K562 (cell line): Measurements from ENCODE around the gene ACAD10. TPM values are rescaled to one million over a fixed set of nuclear protein-coding genes. Genes with fewer than 3 reads are reported as not detected.
A peak's percentile ranks its signal among the peaks of the same experiment; 100 is the strongest.

Source experiments
- ATAC-seq: fragments of 200-7000 bp; cut with Tn5 transposase; 3 replicates; pipeline ENCODE4 v1.9.1; 2020; ENCODE audit warnings: moderate library complexity
- BruUV-seq: library from RNA; stranded (reverse); fragments of 400-500 nt; replicated peaks from 2 replicates; lab custom pipeline; 2021; lab: Mats Ljungman, UMichigan
- CTCF ChIA-PET: fragments of 300-600 bp; formaldehyde crosslinking; extraction: SDS; loops from one replicate; lab custom pipeline; 2021; ENCODE audit warnings: low intra/inter-chr PET ratio; lab: Yijun Ruan, JAX
- POLR2A ChIA-PET: fragments of 300-600, 350-650 bp; sonication (Branson Sonifier 250); formaldehyde crosslinking; extraction: SDS; loops from one replicate; lab custom pipeline; 2021; ENCODE audit warnings: antibody characterized with exemption, inconsistent platforms; lab: Yijun Ruan, JAX
- DNase-seq, 4 experiments: peaks; one replicate each; pipeline versions ENCODE4 v3.0.0 to v3.0.0-alpha.2; 2011 to 2018; ENCODE audit warnings: low spot score in 3 of 4, mixed read lengths in 3 of 4; ENCODE audit errors: extremely low read depth in 1 of 4
- FAIRE-seq: peaks from 2 replicates; lab custom pipeline; 2011; peaks lifted over from hg19 to GRCh38; lab: Jason Lieb, UNC
- H2AFZ ChIP-seq: 2 replicates; pipeline ENCODE4 v1.6.0; 2011; ENCODE audit warnings: low read depth, low read length, control low read depth, inconsistent platforms
- H3K27ac ChIP-seq: fragments of 200-600 bp; 3 replicates; pipeline ENCODE4 v1.8.0; 2011; ENCODE audit warnings: low read depth, mild to moderate bottlenecking, control low read depth, inconsistent platforms, low read length, moderate library complexity, mixed read lengths; ENCODE audit errors: extremely low read depth
- H3K27me3 ChIP-seq, 2 experiments: fragments of 300-600 bp in 1 of 2; 2 replicates in 1 of 2; 3 replicates in 1 of 2; pipeline versions ENCODE4 v1.6.0 to v1.8.0; 2011; ENCODE audit warnings: inconsistent platforms in 2 of 2, low read length in 2 of 2, mild to moderate bottlenecking in 1 of 2, mixed read lengths in 1 of 2, moderate library complexity in 1 of 2; ENCODE audit not compliant: control insufficient read depth in 2 of 2, insufficient read depth in 2 of 2
- H3K36me3 ChIP-seq: fragments of 300-600 bp; 3 replicates; pipeline ENCODE4 v1.8.0; 2011; ENCODE audit warnings: mild to moderate bottlenecking, low read length, inconsistent platforms; ENCODE audit not compliant: control insufficient read depth, insufficient read depth
- H3K4me1 ChIP-seq, 2 experiments: fragments of 200-600 bp in 1 of 2; replicated peaks in 1 of 2; 2 replicates in 1 of 2; 3 replicates in 1 of 2; pipeline versions ENCODE4 v1.5.1 to v1.8.0; 2011; ENCODE audit warnings: inconsistent platforms in 2 of 2, low read length in 2 of 2, mild to moderate bottlenecking in 1 of 2, mixed read lengths in 1 of 2, moderate library complexity in 1 of 2; ENCODE audit not compliant: control insufficient read depth in 2 of 2, insufficient read depth in 2 of 2
- H3K4me2 ChIP-seq: 2 replicates; pipeline ENCODE4 v1.6.1; 2011; ENCODE audit warnings: low read length, control low read depth, inconsistent platforms, mixed read lengths; ENCODE audit not compliant: insufficient read depth
- H3K4me3 ChIP-seq: fragments of 200-600 bp; sonication (generic), shearing (Covaris generic); 2 replicates; pipeline ENCODE4 v1.5.1; 2016; ENCODE audit warnings: control low read depth, inconsistent platforms
- H3K79me2 ChIP-seq: fragments of 200-600 bp; 3 replicates; pipeline ENCODE4 v1.8.0; 2011; ENCODE audit warnings: low read length, inconsistent platforms; ENCODE audit not compliant: control insufficient read depth, insufficient read depth
- H3K9ac ChIP-seq, 2 experiments: 2 replicates each; pipeline versions ENCODE4 v1.6.0 to v1.6.1; 2011; ENCODE audit warnings: low read depth in 2 of 2, low read length in 2 of 2, control low read depth in 1 of 2, inconsistent platforms in 1 of 2, mild to moderate bottlenecking in 1 of 2, mixed read lengths in 1 of 2; ENCODE audit not compliant: insufficient read depth in 1 of 2
- H3K9me1 ChIP-seq: one replicate; pipeline ENCODE4 v1.6.0; 2011; ENCODE audit warnings: inconsistent platforms, mild to moderate bottlenecking, low read length, moderate library complexity; ENCODE audit not compliant: control insufficient read depth, insufficient read depth
- H3K9me3 ChIP-seq: replicated peaks from 2 replicates; pipeline ENCODE4 v1.5.1; 2011; ENCODE audit warnings: low read depth, low read length, inconsistent platforms; ENCODE audit not compliant: control insufficient read depth, insufficient read depth
- H4K20me1 ChIP-seq: replicated peaks from 2 replicates; pipeline ENCODE4 v1.6.1; 2011; ENCODE audit warnings: low read length, inconsistent platforms, mixed read lengths; ENCODE audit not compliant: control insufficient read depth, insufficient read depth
- CBFA2T2 ChIP-seq: fragments of 450-650 bp; conservative IDR thresholded peaks from 2 replicates; pipeline ENCODE4 v1.6.1; 2017; ENCODE audit warnings: mild to moderate bottlenecking
- CEBPG ChIP-seq, 3 experiments: fragments of 200-800 bp in 1 of 3; sonication (Bioruptor generic) in 1 of 3; sonication (generic) in 1 of 3; formaldehyde crosslinking in 1 of 3; IDR thresholded peaks in 2 of 3; conservative IDR thresholded peaks in 1 of 3; 2 replicates each; pipeline versions ENCODE4 v1.6.1 to v1.8.0; 2016 to 2022; ENCODE audit warnings: missing compliant biosample characterization in 2 of 3, missing genetic modification characterization in 2 of 3, mild to moderate bottlenecking in 1 of 3, missing genetic modification reagents in 1 of 3
- GABPA ChIP-seq: fragments of 200-800 bp; sonication (Bioruptor generic); conservative IDR thresholded peaks from 2 replicates; pipeline ENCODE4 v1.6.1; 2016; ENCODE audit warnings: low read depth, missing genetic modification characterization, missing compliant biosample characterization
- KAT2B ChIP-seq: IDR thresholded peaks from one replicate; pipeline ENCODE4 v1.6.1; 2012; ENCODE audit warnings: low read depth, mild to moderate bottlenecking, control low read depth, inconsistent platforms, low read length, moderate library complexity
- KDM1A ChIP-seq, 2 experiments: fragments of 450-650 bp; IDR thresholded peaks; 2 replicates each; pipeline ENCODE4 v1.6.1; 2016; ENCODE audit warnings: mild to moderate bottlenecking in 2 of 2
- NR2C1 ChIP-seq, 2 experiments: fragments of 450-650 bp; IDR thresholded peaks; 2 replicates each; pipeline ENCODE4 v1.6.1; 2017; ENCODE audit warnings: mild to moderate bottlenecking in 2 of 2, antibody characterized with exemption in 1 of 2, inconsistent platforms in 1 of 2, missing compliant biosample characterization in 1 of 2, missing genetic modification characterization in 1 of 2
- STAT5A ChIP-seq: IDR thresholded peaks from 2 replicates; pipeline ENCODE4 v1.6.1; 2012; ENCODE audit warnings: low read length, inconsistent platforms, borderline replicate concordance
- TAL1 ChIP-seq: fragments of 450-650 bp; IDR thresholded peaks from 2 replicates; pipeline ENCODE4 v1.6.1; 2016; ENCODE audit warnings: mild to moderate bottlenecking
- ZFP30 ChIP-seq: fragments of 250-450 bp; sonication (Bioruptor Pico); IDR thresholded peaks from 2 replicates; pipeline ENCODE4 v1.8.0; 2022; ENCODE audit warnings: moderate library complexity, mild to moderate bottlenecking, inconsistent platforms, borderline replicate concordance
- ZNF184 ChIP-seq: sonication (generic); formaldehyde crosslinking; IDR thresholded peaks from 2 replicates; pipeline ENCODE4 v1.5.0; 2020; ENCODE audit warnings: missing genetic modification reagents
- whole genome bisulfite sequencing: fragments of 100-300 bp; shearing (Covaris generic); methylation state at CpG from one replicate; pipeline ENCODE4 v1.1.6; 2016; ENCODE audit warnings: low coverage, mixed read lengths; ENCODE audit not compliant: insufficient coverage; ENCODE audit errors: missing lambda C conversion rate; 5-methylcytosine and 5-hydroxymethylcytosine counted together
- in situ Hi-C: fragments of 300-500 bp; cut with MboI; formaldehyde crosslinking; loops from 4 replicates; pipeline ENCODE4 v1.15.0; 2018; ENCODE audit warnings: inconsistent platforms, mixed read lengths
- intact Hi-C: fragments of 100-400 bp; cut with micrococcal nuclease; formaldehyde crosslinking; loops from 2 replicates; pipeline ENCODE4 v1.14.2; 2022
- polyA plus RNA-seq, 8 experiments: library from polyadenylated mRNA; depleted of rRNA in 4 of 8; stranded (reverse) in 5 of 8; unstranded in 3 of 8; fragments of >200 nt; fragmentation: Nextera tagmentation in 2 of 8; fragmentation: Illumina TruSeq in 1 of 8; extraction: Ambion mirVana in 2 of 8; extraction: Trizol in 1 of 8; gene quantifications; 2 replicates each; pipeline versions ENCODE4 v1.2.1 to v1.2.3, GENCODE V29; 2011 to 2014; ENCODE audit warnings: inconsistent platforms in 1 of 8, missing spikeins in 1 of 8
- total RNA-seq, 7 experiments: library from RNA; depleted of rRNA in 6 of 7; stranded (reverse); fragments of >200 nt in 6 of 7; fragmentation: Illumina TruSeq in 2 of 7; extraction: Trizol in 2 of 7; gene quantifications; 2 replicates each; pipeline versions ENCODE4 v1.2.1 to v1.2.3, GENCODE V29; 2011 to 2021; ENCODE audit warnings: low replicate concordance in 1 of 7
- TF ChIP-seq, protein P1 (sequence below): fragments of 450-650 bp; IDR thresholded peaks from 2 replicates; pipeline ENCODE4 v1.6.1; 2016; ENCODE audit warnings: mild to moderate bottlenecking, moderate library complexity

ACAD10 gene
- total and polyA plus RNA-seq, 9 of the 15 experiments (the other 6 are each of a cell fraction or from before 2014, with no cell fraction given), result 2.3 to 19.2 (median 12.0) TPM

GRCh38 chr12:111705672-111706071 lies 19.8 kb downstream of the ACAD10 start:
- Histone ChIP-seq H3K27me3 (no peaks in the 10 kb centered on the region), H3K4me1 (no peaks in the 10 kb centered on the region), H4K20me1 (no peaks in the 10 kb centered on the region), H3K9me3 (no peaks in the 10 kb centered on the region), H3K79me2 (no peaks in the 10 kb centered on the region), H3K27ac (no peak overlapping the region), H3K4me2 (no peak overlapping the region), H2AFZ (no peak overlapping the region), H3K9me1 (no peaks in the 10 kb centered on the region), H3K36me3 (peaks cover 23% of the 10 kb centered on the region; the same call in 2 of the 3 replicates), H3K9ac (peak overlapping the region in 1 of 2 experiments; percentile 38; a peak in 1 of 4 replicates), H3K4me3 (no peak overlapping the region)
- peak; percentile 73 for FAIRE-seq
- intact Hi-C loops, result no loop called here
- 17% methylated on average over 5 of the region's 5 CpGs for WGBS
- BruUV-seq, result no TSS peak
- in situ Hi-C loops, result no loop called here
- POLR2A ChIA-PET, result interaction anchor here (0.6 to 1.1 kb wide), 6 partner anchors 12 to 94 kb away, joined by 3 to 4 read pairs (median 3); no protein-coding TSS in a partner anchor
- peak; percentile 65 for ATAC-seq
- CTCF ChIA-PET, result no interaction called here
- DNase-seq, result peak in 2 of 4 experiments; percentile 20 to 52
- TF ChIP-seq GABPA (peak; percentile 76), KDM1A (IDR thresholded peaks at IDR 0.05) (peak; percentile 93), ZFP30 (CRISPR knock-in tag) (no peak), ZNF184 (CRISPR knock-in tag) (no peak), TAL1 (peak; percentile 70), CEBPG (CRISPR knock-in tag; IDR thresholded peaks at IDR 0.05) (peak; percentile 46; the same call in 1 of the 2 replicates), CEBPG (tag; conservative IDR thresholded peaks at IDR 0.05 in 1 of 2, IDR thresholded peaks at IDR 0.05 in 1 of 2) (peak; percentile 81 to 93), CBFA2T2 (peak; percentile 68), STAT5A (peak; percentile 38; the same call in 1 of the 2 replicates), NR2C1 (IDR thresholded peaks at IDR 0.05) (no peak), NR2C1 (tag; IDR thresholded peaks at IDR 0.05) (peak; percentile 58; the same call in 1 of the 2 replicates), KAT2B (no peak)
- TF ChIP-seq, protein P1, sequence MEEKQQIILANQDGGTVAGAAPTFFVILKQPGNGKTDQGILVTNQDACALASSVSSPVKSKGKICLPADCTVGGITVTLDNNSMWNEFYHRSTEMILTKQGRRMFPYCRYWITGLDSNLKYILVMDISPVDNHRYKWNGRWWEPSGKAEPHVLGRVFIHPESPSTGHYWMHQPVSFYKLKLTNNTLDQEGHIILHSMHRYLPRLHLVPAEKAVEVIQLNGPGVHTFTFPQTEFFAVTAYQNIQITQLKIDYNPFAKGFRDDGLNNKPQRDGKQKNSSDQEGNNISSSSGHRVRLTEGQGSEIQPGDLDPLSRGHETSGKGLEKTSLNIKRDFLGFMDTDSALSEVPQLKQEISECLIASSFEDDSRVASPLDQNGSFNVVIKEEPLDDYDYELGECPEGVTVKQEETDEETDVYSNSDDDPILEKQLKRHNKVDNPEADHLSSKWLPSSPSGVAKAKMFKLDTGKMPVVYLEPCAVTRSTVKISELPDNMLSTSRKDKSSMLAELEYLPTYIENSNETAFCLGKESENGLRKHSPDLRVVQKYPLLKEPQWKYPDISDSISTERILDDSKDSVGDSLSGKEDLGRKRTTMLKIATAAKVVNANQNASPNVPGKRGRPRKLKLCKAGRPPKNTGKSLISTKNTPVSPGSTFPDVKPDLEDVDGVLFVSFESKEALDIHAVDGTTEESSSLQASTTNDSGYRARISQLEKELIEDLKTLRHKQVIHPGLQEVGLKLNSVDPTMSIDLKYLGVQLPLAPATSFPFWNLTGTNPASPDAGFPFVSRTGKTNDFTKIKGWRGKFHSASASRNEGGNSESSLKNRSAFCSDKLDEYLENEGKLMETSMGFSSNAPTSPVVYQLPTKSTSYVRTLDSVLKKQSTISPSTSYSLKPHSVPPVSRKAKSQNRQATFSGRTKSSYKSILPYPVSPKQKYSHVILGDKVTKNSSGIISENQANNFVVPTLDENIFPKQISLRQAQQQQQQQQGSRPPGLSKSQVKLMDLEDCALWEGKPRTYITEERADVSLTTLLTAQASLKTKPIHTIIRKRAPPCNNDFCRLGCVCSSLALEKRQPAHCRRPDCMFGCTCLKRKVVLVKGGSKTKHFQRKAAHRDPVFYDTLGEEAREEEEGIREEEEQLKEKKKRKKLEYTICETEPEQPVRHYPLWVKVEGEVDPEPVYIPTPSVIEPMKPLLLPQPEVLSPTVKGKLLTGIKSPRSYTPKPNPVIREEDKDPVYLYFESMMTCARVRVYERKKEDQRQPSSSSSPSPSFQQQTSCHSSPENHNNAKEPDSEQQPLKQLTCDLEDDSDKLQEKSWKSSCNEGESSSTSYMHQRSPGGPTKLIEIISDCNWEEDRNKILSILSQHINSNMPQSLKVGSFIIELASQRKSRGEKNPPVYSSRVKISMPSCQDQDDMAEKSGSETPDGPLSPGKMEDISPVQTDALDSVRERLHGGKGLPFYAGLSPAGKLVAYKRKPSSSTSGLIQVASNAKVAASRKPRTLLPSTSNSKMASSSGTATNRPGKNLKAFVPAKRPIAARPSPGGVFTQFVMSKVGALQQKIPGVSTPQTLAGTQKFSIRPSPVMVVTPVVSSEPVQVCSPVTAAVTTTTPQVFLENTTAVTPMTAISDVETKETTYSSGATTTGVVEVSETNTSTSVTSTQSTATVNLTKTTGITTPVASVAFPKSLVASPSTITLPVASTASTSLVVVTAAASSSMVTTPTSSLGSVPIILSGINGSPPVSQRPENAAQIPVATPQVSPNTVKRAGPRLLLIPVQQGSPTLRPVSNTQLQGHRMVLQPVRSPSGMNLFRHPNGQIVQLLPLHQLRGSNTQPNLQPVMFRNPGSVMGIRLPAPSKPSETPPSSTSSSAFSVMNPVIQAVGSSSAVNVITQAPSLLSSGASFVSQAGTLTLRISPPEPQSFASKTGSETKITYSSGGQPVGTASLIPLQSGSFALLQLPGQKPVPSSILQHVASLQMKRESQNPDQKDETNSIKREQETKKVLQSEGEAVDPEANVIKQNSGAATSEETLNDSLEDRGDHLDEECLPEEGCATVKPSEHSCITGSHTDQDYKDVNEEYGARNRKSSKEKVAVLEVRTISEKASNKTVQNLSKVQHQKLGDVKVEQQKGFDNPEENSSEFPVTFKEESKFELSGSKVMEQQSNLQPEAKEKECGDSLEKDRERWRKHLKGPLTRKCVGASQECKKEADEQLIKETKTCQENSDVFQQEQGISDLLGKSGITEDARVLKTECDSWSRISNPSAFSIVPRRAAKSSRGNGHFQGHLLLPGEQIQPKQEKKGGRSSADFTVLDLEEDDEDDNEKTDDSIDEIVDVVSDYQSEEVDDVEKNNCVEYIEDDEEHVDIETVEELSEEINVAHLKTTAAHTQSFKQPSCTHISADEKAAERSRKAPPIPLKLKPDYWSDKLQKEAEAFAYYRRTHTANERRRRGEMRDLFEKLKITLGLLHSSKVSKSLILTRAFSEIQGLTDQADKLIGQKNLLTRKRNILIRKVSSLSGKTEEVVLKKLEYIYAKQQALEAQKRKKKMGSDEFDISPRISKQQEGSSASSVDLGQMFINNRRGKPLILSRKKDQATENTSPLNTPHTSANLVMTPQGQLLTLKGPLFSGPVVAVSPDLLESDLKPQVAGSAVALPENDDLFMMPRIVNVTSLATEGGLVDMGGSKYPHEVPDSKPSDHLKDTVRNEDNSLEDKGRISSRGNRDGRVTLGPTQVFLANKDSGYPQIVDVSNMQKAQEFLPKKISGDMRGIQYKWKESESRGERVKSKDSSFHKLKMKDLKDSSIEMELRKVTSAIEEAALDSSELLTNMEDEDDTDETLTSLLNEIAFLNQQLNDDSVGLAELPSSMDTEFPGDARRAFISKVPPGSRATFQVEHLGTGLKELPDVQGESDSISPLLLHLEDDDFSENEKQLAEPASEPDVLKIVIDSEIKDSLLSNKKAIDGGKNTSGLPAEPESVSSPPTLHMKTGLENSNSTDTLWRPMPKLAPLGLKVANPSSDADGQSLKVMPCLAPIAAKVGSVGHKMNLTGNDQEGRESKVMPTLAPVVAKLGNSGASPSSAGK, result no peak
